NCI-H2171 treated with DMSO at 0.1 percent for 48 hours (cell line): Measurements from ENCODE around the gene CDYL.

ENCODE experiments used
- DNase-seq: peaks from one replicate; lab custom pipeline; 2025; lab: John Stamatoyannopoulos, UW

Gene CDYL

DNA sequence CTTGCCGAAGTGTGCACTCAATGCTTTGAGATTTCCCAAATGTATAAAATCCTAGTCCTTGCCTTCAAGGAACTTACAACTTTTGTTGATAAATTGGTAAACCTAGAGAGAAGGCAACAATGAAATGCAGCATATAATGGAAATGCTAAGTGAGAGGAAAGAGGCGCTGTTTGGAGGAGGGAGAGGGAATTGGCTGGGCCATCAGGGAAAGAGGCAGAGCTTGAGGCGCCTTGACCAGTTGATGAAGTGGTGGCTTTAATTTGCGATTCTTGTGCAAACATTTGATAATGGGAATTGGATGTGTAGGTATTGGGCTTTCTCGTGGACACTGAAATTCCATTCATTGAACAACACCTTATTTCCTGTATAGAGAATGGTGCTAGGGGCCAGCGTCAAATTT, 1.9 kb upstream of the CDYL start:
- DNase-seq = no peak

DNA sequence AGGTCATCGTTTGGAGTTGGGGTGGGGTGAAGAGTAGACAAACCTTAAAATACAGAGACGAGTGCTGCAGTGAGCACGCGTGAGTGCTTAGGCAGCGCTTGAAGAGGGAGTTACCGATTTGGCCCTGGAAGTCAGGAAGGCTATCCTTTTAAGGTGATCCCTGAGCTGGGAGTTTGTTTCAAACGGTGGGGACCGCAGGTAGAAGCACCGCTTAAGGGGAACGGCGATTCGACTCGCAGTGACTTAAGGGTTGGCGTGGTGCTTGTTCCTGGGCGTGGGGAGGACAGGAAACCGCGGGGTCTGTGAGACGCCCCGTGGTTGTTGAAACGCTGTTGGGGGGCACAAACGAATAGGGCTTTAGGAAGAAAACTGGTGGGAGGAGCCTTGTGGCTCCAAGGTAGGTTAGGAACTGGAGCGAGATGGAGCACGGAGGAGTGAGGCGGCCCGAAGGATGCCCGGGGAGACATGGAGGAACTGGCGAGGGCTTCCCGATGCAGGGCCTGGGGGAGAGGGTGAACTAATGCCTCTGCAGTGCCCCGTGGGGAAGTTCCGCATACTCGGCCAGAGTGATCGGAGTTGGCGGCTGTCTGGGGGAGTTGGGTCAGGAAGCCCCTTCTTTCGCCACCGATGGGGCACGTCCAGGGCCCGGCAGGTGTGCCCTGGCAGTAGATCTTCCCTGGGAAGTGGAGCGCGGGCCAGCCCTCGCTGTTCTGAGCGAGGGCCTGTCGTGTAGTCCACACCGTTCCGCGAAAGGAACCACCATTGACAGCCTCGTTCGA, 1.3 kb upstream of the CDYL start:
- DNase-seq = no peak

DNA sequence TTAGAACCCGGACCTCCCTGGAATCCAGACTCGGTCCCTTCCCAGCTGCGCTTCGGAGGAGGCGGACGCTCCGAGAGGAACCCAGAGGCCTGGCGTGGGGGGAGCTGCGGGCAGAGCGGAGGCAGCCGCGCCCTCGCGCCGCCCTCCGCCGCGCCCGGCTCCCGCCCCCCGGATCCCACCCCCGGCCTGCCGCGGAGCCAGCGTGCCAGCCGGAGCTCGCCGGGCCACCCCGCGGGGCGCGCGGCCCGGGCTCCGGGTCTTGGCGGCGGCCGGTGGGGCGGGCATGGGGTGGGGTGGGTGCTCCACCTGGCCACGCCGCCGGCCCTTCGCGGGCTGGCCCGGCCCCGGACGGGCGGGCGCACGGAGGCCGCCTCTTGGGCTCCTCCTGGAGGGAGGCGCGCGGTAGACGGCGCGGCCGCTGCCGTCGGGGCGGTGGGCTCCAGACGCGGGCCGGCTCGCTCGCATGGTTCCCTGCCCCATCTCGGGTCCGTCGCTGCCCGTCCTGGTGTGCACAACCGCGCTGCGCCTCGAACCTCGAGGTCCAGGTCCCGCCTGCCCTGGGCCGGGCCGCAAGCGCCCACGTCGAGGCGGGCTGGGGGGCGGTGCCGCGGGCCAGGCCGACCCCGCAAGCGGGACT, 592 bp upstream of the CDYL start:
- DNase-seq = peak; percentile 43

DNA sequence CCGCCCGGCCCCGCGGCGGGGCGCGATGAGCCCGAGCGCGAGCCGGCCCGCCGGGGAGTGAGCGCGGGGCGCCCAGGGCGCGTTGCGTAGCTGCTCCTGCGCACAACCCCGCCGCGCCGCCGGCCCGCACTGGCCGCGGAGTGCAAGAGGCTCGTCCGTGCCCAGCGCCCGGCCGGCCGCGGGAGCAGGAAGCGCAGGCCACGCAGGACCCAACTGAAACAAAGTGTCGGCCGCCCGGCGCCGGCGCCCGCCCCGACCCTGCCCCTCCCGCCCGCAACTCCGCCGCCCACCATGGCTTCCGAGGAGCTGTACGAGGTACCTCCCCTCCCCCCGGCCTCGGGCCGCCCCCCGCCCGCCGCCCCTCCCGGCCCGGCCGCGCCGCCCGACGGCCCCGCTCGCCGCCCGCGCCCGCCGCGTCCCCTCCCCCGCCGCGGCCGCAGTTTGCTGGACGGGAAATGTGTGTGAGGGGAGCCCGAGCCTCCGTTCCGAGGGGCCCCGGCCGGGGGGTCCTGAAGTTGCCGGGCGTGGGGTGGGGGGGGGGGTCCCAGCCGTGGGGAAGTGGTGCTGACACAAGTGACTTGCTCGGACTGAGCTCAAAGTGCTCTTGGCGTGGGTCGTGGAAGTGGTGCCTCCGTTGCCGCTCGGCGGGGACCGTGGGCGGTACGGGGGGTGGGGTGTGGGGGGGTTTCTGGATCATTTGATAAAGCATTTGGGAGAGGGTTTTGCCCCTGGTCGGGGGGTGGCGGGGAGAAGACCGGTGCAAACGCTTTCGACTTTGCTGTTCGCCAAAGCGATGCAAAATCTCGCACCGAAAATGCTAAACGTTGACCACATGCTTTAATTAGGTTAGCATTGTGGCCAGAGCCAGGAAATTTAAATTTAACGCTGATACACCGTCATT, 539 bp downstream of the CDYL start:
- peak; percentile 28 for DNase-seq

DNA sequence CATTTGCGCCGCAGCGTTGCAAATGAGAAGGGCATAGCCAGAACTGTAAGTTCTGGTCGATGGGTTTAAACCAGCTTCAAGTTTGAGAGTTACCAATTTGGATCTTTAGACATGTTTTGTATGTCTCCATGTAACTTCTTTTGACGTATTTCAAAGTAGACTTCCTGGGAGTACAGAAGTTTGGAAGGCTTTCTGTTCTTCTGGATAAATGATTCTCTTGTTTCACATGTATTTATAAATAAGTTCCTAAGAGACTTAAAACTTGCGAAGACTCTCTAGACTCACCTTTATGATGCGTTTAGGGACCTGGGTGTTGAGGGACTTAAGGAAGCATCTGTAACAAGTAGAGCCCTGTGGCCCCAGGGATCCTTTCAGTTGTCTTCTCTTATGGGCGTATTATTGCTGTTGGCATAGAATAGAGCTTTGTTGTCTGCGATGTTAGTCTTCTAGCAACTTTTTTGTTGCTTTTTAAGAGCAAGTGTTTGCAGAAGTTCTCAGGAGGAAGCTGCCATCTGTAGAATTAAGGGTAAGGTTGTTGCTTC, 1.3 kb downstream of the CDYL start:
- DNase-seq = no peak

DNA sequence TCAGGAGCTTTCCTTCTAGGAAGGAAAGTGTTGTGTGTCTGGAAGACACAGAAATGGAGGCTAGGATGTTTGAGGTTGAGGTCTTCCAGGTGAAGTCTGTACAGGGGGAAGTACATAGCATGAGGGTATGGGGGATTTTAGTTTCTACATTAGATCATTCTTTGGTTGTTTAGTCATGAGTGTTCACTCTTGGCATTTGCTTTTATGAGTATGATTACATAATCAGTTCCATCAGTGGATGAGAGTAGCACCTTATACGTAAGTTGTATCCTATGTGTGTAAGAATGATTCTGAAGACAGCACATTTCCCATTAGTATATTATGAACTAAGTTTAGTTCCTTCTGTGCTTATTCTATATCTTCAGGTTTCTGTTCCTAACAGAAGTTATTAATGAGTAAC, 1.9 kb downstream of the CDYL start:
- no peak for DNase-seq

DNA sequence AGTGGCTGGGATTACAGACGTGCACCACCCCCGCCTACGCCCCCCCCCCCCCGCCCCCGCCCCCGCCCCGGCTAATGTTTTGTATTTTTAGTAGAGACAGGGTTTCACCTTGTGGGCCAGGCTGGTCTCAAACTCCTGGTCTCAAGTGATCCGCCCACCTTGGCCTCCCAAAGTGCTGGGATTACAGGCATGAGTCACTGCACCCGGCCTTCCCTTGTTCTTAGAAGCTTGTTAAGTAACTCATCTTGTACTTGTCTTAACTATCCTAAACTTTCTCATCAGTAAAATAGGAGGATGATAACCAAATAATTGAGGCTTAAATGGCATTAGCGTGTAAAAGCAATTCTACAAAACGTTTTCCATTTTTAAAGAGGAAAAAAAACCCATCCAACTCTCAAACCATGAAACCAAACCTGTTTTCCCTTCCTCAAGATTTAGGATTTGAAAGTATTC, 4.2 kb downstream of the CDYL start:
- DNase-seq = no peak

DNA sequence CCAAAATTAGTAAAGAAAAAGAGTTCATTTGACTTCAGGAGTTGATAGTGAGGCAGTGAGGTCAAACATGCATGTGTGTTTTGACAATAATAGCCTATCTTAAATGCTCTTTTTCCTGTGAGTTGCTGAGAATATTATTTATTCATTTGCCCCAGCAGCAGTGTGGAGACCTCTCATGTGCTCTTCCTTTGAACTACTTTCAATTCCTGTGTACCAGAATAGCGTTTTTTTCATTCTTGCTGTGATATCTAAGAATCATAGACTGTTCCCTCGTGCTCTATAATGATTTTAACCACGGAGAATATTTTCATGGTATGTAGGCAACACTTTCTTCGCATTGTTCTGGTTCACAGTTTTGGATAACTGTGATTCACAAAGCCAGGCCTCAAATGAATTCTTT, 5.2 kb downstream of the CDYL start:
- no peak for DNase-seq

DNA sequence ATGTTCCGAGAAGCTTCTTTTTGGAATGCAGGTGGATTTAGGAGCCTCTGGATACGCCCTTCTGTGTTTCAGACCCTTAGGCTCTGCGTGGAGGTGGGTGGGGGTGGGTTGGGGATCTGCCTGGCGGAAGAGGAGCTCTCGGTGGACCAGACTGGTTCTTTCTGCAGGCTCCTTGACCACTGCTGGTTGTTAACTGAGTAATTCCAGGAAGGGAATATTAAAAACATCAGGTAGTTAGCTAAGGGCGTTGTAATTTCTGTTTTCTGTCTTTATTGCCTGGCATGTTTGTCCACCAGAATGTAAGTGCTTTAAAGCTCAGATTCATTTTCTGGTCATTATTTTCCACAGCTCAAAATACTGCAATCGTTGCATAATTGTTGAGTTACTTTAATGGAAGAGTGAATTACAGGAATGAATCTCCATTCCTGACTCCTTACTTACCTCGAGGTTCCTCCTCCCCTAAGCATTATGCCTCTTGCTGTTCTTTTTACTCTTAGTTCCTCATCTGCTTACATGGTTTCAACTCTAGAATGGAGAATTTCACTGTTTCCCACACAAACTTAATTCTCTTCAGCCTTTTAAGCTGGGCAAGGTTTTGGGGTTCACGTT, 5.9 kb downstream of the CDYL start:
- no peak for DNase-seq

DNA sequence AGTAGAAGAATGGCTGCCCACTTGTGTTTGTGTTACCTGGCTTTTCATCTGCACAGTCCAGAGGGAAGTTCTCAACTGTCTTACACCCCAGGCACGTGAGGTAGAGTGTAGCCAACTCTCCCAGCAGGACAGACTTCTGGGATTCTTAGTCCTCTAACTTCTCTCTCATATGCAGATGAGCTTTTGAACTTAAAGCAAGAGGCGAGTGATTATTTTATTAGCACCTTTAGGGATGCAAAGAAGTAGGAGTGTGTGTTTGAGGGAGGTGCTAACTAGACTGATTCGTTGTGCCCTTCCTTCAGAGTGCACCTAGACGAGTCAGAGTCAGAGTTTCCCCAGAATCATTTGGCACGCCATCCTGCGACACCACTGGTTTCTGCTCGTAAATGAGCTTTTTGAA, 10.8 kb downstream of the CDYL start:
- no peak for DNase-seq

DNA sequence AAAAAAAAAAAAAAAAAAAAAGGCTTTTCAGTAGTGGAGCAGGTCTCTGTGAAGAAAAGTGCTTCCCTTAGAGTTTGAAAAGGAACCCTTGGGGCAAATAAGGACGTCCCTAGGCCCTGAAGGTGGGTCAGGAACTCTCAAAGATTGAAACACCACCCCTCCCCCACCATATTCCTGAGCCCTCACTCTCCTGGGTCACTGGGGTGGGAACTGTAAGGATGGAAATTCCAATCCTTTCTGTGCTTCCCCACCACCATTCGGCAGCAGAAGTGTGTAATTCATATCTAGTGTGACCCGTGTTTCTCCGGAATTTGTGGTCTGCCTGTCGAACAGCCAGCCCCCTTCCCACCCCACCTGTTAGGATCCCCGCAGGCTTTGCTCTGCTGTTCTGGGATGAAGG, 12.3 kb downstream of the CDYL start:
- no peak for DNase-seq

DNA sequence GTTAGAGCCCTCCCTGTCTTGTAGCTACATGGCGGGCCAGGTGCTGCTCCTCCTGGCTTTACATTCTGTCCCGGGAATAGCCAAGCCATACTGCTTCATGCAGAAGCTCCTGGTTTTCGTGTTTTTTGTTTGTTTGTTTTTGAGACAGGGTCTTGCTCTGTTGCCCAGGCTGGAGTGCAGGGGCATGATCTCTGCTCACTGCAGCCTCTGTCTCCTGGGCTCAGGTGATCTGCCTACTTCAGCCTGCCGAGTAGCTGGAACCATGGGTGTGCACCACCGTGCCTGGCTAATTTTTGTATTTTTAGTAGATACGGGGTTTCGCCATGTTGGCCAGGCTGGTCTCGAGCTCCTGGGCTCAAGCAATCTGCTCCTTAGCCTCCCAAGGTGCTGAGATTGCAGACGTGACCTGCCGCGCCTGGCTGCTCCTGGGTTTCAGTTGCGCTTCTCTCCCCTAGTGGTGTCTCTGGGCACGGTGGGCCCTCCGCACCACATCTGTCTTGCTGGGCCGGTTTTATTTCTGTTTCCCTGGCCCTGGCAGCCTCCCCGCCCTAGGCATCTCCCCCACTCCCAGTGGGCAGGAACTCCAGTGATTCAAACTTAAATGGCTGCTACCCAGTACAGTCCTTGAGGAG, 12.9 kb downstream of the CDYL start:
- no peak for DNase-seq

DNA sequence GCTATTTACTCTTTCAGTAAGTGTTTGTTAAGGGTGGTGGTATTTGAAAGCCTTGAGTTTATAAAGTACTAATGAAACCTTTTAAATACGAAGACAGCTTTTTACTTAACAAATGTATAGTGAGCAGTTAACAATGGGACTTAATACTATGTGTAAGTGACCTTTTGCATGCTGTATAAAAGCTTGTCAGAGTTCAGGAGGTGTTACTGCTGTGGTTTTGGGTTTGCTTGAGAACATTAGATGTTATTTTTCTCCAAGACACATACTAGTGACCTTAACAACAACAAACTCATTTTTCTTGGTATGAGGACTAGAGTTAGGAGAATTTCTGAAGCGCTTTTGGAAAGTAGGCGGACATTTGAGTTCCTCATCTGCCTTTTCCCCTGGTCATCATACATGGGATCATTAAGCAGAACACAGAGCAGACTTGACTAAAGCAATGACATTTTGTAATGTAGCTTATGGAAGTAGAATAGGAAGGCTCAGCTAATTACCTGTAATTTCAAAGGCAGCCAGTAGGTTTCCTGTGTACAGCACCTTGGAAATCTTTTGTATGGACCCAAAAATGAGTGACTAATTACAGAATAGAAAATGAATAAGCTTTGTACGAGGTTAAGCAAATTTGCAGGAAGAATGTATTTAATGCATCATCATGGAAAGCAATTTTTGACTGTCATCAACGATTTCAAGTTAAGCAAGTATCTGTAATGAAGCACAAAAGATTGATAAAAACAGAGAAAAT, 14.1 kb downstream of the CDYL start:
- no peak for DNase-seq

DNA sequence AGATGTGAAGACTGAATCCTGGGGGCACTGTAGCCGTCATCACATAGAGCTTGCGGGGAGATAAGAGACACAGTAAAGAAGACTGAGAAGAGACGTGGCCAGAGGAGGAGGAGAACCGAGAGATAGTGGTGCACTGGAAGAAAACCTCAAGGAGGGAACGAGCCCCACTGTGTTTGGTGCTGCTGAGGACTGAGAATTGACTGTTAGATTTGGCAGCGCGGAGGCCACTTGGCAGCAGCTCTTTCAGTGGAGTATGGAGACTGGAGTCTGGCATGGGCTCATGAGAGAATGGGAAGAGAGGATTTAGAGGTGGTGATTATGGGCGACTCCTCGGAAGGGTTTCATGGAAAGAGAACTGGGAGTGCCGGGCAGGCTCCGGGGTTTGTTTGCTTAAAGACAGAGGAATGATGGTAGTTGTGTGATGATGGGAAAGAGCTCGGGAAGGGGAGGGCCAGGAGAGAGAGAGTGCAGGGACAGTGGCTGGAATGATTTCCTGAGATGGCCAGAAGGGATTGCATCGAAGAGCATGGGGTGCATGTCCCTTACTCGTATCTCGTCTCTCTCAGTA, 18.0 kb downstream of the CDYL start:
- DNase-seq = no peak

DNA sequence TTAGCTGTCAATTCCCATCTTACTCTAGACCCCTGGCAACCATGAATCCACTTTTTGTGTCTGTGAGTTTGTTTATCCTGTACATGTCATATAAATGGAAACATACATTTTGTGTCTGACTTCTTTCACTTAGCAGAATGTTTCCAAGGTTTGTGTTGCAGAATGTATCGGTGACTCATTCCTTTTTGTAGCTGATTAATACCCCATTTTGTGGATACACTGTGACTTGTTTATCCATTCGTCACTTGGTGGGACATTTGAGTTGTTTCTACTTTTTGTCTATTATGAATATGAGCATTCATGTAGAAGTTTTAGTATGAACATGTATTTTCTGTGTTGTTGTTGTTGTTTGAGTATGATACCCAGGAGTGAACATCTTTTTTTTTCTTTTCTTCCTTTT, 21.4 kb downstream of the CDYL start:
- DNase-seq = no peak

DNA sequence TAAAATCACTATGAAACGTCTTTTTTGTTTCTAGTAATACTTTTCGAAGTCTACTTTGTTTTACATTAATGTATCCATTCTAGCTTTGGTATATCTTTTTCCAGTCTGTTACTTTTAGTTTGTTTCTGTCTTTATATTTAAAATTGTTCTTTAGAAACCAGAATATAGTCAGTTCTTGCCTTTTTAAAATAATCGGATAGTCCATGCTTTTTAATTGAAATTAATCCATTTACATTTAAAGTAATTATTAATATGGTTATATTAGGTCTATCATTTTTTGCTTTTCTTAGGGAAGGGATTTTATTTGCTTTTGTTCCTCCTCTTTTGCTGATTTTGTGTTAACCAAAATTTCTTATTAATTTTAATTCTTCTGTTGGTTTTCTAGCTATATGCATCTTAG, 23.7 kb downstream of the CDYL start:
- DNase-seq = no peak

DNA sequence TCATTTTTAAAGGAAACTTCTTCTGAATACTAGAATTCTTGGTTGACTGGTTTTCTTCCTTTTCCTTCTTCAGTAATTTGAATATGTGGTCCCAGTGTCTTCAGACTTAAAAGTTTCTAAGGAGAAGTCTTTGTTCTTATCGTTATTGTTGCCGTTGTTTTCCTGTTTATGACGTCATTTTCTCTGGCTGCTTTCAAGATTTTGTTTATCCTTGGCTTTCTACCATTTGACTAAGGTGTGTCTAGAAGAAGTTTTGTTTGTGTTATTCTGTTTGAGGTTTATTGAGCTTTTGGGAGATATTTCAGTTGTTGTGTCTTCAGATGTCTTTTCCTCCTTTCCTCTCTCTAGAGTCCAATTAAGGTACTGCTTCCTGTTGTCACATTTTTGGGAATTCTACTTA, 24.5 kb downstream of the CDYL start:
- DNase-seq = no peak

DNA sequence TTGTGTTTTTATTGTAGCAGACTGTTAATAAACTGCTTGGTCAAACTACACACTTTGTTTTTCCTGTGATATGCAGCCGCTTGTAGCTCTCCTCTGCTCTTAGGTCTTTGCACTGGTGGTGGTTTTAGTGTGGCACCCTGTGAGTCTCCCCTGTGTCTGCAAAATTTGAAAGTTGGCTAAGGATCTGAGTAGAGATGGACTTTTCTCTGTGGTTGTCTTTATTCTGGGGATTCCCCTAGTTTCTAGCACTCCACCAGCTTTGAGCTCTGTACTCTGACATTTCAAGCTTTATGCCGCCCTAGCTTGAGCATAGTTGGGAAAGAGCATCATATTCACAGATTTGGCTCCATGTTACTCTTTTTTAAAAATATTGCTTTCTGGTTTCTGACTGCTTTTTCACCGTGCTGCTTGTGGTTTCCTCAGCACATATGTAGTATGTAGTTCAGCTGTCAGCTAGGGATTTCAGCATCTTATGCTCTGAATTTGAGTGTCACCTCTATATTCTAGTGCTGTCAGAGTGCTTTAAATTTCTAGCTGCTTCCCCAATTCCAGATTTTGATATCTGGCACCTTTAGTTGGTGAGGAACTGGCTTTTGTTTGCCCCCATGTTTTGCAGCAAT, 25.4 kb downstream of the CDYL start:
- no peak for DNase-seq

DNA sequence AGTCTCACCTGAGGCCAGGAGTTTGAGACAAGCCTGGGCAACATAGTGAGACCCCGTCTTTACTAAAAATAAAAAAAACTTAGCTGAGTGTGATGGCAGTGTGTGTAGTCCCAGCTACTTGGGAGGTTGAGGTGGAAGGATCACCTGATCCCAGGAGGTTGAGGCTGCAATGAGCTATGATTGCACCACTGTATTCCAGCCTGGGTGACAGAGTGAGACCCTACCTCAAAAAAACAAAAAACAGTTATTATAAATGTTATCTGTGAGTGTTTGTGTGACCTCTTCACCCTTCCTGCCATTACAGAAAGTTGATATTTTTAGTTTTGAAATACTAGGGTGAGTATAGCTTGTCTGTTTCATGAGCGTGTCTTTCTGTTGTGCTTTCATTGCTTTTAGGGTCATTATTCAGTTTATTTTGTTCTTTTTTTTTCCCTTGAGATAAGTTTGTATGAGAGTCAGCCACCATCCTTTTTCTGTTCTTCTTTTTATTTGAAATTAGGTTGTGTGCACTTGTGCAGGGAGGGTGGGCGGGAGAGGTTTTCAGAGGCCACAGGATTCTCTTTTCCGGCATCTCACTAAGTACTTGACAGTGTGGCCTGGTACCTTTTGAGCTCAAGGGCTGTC, 26.2 kb downstream of the CDYL start:
- DNase-seq = no peak

DNA sequence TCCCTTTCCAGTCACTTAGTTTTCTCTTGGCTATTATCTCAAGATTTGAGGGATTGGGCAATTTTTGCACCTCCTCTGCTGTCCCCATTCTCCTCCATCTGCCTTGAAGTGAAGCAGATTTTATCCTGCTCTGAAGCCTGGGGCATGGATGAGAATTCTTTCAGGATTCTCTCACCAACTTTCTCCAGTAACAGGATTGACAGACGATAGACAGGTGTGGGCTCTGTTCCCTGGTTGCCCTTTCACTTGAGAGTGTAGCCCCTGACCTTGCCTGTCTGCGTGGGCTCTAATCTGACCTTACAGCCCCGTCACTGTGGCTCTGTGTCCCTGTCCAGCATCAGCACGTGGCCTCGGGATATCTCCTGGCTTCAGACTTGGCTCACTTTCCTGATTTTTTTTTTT, 27.1 kb downstream of the CDYL start:
- no peak for DNase-seq
